HG03442 (cell line): ENCODE results near the gene PARP15.

ENCODE experiments used
- ATAC-seq: cut with Tn5 transposase; IDR thresholded peaks from one replicate; pipeline ENCODE4 v1.9.1; 2021; ENCODE audit warnings: mild to moderate bottlenecking, moderate library complexity; ENCODE audit not compliant: unreplicated experiment

Gene PARP15

DNA sequence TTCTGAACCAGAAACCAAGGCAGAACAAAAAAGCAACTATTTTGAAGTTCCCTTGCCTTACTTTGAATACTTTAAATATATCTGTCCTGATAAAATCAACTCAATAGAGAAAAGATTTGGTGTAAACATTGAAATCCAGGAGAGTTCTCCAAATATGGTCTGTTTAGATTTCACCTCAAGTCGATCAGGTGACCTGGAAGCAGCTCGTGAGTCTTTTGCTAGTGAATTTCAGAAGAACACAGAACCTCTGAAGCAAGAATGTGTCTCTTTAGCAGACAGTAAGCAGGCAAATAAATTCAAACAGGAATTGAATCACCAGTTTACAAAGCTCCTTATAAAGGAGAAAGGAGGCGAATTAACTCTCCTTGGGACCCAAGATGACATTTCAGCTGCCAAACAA lies 8.7 kb upstream of the PARP15 start:
- no peak for ATAC-seq

DNA sequence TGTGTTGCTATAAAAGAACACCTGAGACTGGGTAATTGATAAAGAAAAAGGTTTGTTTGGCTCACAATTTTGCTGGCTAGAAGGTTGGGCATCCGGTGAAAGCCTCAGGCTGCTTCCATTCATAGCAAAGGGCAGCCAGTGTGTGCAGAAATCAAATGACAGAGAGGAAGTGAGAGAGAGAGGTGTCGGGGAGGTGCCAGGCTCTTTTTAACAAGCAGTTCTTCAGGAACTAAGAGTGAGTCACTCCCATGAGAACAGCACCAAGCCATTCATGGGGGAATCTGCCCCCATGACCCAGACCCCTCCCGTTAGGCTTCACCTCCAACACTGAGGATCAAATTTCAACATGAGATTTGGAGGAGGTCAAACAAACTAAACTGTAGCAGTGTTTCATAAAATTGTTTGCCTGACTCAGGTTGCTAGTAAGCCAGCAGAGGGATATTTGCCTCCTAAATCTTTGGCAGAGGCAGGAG lies 4.5 kb upstream of the PARP15 start:
- peak; percentile 18 for ATAC-seq

DNA sequence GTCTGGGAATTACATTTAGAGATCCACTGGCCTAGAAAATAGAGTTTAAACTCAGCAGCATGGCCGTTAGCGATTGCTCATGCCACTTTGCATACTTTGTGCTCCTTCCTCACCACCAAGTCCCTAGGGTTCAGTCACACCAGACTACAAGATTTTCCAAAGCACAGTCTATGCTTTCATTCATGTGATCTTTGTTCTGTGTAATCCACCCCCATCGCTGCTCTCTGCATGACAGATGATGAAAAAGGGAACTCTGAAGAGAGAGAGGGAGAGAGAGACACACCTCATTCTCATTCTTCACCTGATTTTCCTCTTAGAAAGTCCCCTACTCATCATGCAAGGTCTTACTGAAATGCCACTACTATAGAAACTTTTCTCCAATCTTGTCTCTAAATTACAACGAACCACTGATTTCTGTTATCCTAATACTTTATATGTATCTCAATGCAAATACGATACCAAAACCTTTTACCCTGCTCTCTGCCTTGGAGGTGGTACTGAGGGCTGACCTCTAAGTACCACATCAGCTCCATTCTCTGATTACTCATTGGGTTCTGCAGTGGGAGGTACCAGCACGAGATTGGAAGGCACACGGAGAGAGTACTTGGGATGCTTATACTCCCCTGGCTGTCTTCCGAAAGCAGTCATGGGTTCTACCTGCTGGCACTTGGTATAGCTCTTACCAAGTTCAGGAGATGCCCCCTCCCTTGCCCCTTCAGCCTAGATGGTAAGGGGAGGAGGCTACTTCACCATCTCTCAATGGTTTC lies 1.1 kb upstream of the PARP15 start:
- ATAC-seq: peak; percentile 80

DNA sequence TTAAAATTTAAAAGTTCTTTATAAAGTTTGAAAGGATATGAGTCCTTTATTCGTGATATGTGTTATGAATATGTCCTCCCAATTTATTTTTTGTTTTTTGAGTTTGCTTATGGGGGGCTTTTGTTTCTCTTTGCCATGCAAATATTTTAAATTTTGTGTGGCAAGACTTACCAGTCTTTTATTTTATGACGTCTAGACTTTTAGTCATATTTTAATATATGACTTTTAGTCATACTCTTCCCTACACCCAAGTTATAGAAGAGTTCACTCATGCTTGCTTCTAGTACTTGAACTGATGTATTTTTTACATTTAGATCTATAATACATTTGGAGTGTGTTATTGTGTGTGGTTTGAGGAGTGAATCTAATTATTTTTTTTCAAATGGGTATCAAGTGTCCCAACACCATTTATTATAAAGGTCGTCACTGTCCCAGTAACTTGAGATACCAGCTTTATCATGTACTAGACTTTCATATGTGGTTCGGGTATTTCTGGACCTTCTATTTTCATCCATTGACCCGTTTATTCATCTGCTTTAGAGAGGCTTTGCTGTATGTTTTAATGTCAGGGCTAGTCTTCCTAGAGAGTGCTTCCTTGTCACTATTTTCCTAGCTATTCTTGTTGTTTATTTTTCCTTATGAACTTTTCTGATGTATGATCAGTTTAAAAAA lies 755 bp downstream of the PARP15 start:
- ATAC-seq: no peak

DNA sequence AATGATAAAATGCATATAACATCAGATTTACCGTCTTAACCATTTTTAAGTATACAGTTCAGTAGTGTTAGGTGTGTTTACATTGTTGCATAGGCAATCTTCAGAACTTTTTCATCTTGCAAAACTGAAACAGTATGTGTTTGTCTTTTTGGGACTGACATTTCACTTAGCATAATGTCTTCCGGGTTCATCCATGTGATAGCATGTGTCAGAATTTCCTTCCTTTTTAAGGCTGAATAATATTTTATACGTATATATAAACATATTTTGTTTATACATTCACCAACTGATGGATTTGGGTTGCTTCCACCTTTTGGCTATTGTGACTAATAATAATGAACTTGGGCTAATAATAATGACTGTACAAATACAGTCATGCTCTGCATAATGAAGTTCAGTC lies 3.0 kb downstream of the PARP15 start:
- no peak for ATAC-seq

DNA sequence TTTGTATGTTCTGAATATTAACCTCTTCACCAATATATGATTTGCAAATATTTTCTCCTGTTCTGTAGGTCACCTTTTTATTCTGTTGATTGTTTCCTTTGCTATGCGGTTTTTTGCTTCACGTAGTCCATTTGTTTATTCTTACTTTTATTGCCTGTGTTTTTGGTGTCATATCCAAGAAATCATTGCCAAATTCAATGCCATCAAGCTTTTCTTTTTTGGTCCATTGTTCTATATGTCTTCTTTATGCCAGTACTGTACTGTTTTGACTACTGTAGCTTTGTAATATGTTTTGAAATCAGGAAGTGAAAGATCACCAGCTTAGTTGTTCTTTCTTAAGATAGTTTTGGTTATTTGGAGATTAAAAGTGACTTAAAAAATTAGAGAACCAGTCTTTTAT lies 4.2 kb downstream of the PARP15 start:
- ATAC-seq: no peak

DNA sequence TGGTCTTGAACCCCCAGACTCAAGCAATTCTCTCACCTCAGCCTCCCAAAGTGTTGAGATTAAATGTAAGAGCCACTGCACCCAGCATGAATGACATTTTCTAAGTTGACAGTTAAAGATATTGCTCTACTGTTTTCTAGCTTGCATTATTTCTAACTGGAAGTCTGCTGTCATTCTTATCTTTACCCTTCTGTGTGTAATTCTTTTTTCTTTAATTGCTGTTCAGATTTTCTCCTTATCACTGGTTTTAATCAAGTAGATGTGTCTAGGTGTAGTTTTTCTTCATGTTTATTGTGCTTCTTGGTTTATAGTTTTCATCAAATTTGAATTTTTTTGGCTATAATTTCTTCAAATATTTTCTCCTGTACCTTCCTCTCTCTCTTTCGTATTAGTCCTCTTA lies 4.9 kb downstream of the PARP15 start:
- ATAC-seq: no peak

DNA sequence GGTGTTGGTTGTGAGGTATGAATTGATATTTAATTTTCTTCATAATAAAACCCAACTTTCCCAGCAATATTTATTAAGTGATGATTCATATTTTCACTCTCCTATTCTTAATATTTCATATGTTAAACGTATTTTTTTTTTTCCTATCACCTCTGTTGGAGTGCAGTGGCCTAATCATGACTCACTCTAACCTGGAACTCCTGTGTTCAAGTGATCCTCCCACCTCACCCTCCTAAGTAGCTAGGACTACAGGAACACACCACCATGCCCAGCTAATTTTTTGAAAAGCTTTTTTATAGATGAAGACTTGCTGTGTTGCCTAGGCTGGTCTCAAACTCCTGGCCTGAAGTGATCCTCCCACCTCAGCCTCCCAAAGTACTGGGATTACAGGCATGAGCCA lies 8.6 kb downstream of the PARP15 start:
- no peak for ATAC-seq

DNA sequence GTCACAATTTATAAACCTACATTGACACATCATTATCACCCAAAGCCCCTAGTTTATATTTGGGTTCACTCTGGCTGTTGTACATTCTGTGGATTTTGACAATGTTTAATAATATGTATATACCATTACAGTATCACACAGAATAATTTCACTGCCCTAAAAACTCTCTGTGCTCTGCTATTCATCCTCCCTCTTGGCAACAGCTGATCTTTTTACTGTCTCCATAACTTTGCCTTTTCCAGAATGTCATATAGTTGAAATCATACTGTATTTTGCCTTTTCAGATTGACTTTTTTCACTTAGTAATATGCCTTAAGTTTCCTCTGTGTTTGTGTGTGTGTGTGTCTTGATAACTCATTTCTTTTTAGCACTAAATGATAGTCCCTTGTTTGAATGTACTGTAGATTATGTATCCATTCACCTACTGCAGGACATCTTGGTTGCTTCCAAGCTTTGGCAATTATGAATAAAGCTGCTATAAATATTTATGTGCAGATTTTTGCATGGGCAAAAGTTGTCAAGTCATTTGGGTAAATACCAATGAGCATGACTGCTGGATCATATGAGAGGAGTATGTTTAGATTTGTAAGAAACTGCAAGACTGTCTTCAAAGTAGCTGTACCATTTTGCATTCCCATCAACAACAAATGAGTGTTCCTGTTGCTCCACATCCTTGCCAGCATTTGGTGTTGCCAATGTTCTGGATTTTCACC lies 9.5 kb downstream of the PARP15 start:
- ATAC-seq: no peak

DNA sequence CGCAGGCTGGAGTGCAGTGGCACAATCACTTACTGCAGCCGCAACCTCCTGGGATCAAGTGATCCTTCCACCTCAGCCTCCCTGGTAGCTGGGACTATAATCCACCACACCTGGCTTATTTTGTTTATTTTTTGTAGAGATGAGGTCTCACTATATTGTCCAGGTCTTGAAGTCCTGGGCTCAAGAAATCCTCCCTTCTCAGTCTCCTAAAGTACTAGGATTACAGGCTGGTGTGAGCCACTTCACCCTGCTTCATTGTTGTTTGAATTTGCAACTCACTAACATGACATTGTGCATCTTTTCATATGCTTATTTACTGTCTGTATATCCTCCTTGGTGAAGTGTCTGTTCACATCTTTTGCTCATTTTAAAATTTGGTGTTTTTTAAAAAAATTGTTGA lies 10.1 kb downstream of the PARP15 start:
- ATAC-seq: no peak

DNA sequence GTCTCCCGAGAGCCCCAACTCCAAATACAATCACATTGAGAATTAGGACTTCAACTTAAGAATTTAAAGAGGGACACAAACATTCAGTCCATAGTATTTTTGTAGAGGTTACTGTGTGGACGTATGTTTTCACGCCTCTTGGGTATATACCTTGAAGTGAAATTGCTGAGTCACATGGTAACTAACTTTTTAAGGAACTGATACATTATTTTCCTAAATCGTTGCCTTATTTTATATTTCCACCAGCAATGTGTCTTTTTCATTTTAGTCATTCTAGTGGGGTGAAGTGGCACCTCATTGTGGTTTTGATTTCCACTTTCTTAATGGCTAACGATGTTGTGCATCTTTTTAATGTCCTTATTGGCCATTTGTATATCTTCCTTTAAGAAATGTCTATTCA lies 11.8 kb downstream of the PARP15 start:
- ATAC-seq: peak; percentile 60

DNA sequence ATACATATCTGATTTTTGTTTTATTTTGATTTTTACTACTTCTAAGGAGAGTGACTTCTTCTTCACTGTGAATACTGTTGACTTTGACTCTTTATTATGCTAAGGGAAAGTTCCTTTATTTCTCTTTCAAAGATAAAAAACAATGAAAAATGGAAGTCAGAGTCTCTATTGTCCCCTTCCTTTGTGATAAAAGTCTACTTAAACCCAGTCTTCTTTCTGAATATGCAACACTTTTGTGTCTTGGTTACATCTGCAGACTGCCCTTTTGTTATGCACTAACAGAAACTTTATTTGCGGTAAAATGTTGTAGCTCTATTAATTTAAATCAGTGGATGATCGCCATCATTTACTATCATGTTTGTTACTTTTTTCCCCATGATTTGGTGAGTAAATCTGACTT lies 13.2 kb downstream of the PARP15 start:
- no peak for ATAC-seq

DNA sequence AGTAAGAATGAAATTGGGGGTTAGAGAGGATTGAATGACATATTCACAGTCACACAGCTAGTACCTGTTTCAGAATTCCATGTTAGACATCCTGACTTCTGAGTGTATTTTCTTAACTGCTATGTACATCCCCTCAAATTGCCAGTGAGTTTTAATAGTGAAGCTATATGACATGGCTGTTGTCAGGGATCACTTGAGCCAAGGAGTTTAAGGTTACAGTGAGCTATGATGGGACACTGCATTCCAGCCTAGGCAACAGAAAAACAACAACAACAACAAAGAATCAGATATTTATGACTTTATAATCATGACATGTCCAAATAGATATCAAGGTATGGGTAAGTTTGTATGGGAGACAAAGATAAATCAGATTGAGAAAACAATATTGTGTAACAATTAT lies 16.6 kb downstream of the PARP15 start:
- no peak for ATAC-seq

DNA sequence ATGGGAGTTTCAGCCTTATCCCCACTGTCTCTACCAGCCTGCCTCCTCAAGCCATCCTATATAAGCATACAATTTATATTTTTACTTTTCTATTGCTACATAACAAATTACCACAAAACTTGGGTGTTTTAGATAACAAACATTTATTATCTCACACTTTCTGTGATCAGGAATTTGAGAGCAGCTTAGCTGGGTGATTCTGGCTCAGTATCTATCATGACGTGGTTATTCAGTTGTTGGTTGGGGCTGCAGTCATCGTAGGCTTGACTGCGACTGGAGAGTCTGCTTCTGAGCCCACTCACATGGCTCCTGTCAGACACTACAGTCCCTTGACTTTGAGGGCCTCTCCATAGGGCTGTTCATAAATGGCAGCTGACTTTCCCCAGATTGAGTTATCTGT lies 20.7 kb downstream of the PARP15 start:
- ATAC-seq: no peak

DNA sequence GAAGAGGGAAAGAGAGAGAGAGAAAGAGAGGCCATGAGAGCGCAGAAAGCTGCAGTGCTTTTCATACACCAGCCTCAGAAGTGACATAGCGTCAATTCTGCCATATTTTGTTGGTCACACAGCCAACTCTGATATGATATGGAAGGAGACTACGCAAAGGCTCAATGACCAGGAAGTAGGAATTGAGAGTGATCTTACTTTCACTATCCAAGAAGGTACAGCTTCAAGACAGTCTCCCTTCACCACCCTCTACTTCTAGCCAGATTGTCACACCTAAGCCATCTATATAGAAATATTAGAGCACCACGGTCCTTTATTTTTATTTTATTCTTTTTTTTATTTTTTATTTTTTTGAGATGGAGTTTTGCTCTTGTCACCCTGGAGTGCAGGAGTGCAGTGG lies 21.1 kb downstream of the PARP15 start:
- ATAC-seq: no peak

DNA sequence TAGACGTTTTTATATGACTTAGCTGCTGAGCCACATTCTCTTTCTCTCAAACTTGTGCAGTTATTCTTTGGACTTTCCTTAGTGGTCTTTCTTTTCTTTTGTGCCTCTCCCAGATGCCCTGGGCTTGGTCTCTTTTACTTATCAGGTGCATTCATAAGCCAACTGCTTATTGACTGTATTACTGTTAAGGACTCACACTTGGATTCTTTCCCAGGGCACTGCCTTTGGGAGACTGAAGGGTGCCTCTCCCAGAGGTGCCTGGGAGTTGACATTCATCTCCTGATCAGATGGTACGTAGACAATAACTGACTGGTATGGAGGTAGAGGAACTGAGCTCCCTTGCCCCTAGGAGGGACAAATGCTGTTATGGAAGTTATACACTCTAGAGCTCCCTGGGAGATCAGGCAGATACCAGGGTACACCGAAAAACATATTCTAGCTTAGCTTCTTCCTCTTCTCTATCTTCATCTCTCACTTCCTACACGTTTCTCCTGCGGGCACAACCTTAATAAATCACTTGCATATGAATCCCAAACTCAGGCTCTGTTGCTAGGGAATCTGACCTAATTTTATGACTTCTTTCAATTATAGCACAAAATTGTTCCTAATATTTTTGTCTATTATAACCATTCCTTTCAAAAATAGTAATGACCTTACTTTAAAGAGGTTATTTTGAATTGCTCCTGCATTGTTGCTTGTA lies 24.7 kb downstream of the PARP15 start:
- ATAC-seq: no peak

DNA sequence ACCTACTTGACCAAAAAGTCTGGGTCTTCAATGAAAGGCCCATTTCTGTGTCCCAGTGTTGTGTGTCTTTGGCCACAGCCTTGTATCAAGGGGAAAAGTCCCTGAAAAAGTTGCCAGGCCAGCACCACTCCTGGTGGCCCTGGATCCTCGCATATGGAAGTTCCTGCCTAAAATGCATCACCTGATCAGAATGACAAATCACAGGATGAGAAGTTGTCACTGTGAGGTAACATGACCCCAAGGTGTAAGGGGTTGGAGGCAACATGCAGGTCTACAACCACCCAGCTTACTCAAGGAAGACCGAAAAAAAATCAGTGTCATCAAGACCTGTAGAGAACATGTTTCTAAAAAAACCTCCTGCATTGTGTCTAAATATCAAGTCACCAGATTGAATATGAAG lies 25.6 kb downstream of the PARP15 start:
- no peak for ATAC-seq

DNA sequence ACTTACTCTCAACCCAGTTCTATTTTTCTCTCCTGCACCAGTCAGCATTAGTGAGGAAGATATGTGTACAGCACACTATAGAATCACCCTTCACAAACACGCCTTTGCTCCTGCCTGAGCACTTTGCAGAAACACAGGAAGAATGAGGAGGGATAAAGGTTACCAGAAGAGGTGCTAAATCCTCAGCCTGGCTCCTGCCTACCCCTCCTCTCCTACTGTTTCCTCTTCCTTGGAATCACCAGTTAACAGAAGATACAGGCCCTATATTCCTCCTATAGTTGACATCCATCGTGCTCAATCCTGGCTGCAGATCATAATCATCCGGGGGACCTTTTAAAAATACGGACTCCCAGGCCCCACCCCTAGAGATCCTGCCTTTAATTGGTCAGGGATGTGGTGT lies 28.9 kb downstream of the PARP15 start:
- no peak for ATAC-seq

DNA sequence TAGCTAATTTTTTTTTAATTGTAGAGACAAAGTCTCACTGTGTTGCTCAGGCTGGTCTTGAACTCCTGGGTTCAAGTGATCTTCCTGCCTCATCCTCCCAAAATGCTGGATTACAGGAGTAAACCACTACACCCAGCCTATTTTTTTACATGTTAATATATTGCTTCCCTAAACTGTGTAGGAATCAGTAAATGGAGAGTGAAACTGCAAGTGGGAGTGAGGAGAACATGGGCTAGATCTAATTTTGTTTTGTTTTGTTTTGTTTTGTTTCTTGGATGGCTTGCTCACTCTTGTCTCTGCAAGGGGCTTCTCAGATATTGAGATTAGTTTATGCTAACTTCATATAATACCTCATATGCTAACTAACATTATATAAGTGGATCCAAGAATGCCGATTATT lies 31.5 kb downstream of the PARP15 start:
- no peak for ATAC-seq

DNA sequence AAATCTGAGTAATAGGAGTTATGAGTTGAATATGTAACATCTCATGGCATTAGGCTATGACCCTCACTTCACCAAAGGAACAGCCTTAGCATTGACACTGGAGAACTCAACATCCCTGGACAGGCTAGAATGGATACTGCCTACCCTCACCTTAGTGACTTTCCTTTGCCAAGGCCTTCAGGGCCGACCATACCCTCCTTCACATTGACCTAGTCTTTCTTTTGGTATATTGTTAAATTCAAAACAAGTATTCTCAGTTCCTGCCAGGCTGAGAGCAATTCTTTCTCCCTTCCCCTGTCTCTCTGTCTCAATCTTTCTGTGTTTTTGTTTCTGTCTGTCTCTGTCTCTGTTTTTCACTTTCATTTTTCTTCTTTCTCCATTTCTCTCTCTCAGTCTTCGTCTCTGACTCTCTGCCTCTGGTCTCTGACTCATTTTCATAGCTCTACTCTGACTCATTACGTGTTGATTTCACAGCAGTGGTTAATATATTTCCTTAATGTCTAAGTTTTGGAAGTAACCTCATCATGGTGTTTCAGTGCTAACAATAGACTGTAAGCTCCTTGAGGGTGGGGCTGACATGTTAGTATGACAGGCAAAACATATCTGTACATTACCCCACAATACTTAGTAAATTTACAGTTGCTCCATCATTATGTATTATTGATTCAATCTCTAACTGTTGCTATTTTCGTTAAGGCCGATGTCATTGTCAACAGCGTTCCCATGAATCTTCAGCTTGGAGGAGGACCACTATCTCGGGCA lies 32.5 kb downstream of the PARP15 start:
- ATAC-seq: peak; percentile 93

DNA sequence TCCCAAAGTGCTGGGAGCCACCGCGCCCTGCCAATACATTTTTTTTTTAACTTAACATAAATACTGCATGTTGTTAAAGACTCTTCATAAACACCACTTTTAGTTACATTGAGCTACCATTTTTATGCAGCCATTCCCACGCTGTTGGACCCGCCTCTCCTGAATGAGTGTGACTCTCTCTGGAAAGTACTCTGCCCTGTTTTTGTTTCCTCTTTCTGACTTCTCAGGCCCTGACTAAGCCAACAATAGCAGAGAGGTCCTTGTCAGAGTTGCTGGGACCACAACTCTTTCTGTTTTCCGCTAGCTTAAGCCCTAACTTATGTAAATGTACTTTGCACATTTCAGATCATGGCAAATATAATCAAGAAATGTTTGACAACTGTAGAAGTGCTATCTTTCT lies 35.2 kb downstream of the PARP15 start:
- ATAC-seq: no peak
